HG02973 (cell line): ENCODE measurements around the gene HAND2.
A peak's percentile ranks its signal among the peaks of the same experiment; 100 is the strongest.

Source experiments
- ATAC-seq: cut with Tn5 transposase; IDR thresholded peaks from one replicate; pipeline ENCODE4 v1.9.1; 2021; ENCODE audit warnings: moderate library complexity; ENCODE audit not compliant: unreplicated experiment

The HAND2 gene

GRCh38 chr4:173503330-173504180 is 26.5 kb downstream of the HAND2 start:
- ATAC-seq, result no peak

DNA sequence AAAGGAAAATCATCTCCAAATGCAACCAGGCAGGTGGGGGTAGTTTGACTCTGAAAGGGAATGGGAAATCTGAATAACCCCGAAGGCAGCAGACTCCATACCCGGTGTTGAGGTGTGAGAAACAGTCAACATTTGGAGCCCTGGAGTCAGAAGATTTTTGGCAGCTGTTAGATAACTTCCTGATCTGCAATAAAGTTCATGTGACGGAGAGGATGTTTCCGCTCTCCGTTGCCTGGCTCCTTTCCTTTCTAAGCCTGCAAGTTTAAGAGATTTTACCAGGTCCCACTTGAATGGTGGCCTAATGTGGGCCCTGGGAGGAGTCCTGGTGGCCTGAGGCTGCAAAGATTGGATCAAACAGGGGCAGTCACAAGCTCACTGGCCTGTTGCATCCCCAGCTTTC is 27.7 kb downstream of the HAND2 start:
- no peak for ATAC-seq

DNA sequence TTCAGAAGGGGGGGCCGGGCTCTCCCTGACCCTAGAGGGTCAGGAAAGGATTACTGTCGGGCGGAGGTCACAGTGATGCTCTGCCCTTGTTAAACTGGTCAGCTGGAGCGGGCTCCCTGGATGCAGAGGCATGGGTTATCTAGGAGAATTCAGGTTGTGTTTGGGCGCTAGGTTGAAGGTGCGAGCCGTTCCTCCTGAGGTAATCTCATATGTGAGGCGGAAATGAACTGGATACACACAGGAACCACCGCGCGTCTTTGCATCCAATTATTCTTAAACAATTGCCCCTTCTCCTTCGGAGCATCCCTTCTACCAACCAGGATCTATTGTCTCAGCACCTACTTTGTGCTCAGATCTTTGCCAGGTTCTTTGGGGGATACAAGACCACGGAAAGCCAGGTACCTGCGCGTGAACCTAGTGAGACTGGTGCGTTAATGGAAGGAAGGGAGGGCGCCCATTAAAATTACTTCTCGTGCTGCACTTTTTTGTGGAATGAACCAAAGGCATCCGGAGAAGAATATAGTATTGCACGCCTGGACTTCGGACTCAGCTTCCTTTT is 28.4 kb downstream of the HAND2 start:
- ATAC-seq, result no peak

GRCh38 chr4:173500841-173501591 is 29.0 kb downstream of the HAND2 start:
- ATAC-seq, result no peak

DNA sequence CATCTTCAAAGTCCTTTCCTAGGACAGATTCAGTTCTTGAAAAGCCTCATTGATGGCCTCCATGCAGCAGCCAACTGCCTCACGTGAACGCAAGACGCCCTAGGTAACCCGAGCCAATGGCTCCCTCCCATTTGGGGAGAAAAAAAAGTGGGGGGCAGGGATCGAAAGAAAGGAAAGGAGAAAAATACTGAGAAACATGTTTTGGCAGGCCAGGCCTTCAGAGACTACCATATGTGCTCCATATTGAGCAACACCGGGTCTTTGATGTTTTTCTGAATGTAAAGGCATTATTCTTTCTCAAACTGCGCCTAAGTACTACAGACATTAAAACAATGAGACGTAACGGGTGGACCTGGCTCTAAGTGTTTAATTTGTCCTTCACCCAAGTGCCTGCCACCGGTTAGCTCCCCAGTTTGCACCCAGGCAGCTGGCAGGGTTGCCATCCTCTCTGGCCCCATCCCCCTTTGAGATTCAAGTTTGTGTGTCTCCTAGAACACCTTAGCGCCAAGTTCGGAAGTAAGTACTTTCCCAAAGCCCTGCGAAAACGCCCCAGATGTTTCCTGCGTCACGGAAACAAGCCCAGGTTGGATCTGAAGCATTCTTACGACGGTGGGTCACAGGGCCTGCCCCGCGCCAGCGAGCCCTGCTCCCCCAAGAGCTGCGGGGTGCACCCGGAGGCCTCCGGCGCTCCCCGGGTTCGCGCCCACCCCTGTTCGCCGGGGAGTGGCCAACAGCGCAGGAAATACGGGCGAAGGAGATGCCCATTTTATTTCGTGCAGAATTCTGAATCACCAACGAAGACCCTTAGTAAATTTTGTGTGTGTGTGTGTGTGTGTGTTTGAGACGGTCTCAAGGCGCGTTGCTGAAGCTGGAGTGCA is 30.1 kb downstream of the HAND2 start:
- ATAC-seq, result no peak

GRCh38 chr4:173498771-173499170 is 31.3 kb downstream of the HAND2 start:
- no peak for ATAC-seq

DNA sequence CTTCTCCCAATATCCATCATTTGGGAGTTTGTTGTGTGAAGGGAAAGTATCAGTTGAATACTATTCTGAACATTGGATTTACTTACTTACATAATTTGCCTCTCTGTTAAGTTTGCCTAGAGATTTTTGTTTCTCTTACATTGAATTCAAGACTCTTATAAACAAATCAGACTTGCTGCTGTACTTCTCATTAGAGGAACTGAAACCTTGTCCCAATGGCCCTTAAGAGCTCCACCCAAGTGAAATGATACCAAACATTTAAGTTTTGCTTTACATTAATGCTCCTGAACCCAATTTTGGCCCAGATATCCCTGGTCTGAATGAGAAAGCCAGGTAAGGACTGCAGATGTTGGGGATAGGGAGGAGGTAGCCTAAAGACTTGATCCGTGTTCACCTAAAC is 32.0 kb downstream of the HAND2 start:
- ATAC-seq, result peak; percentile 33

GRCh38 chr4:173494013-173494970 is 35.7 kb downstream of the HAND2 start:
- ATAC-seq, result peak; percentile 96

DNA sequence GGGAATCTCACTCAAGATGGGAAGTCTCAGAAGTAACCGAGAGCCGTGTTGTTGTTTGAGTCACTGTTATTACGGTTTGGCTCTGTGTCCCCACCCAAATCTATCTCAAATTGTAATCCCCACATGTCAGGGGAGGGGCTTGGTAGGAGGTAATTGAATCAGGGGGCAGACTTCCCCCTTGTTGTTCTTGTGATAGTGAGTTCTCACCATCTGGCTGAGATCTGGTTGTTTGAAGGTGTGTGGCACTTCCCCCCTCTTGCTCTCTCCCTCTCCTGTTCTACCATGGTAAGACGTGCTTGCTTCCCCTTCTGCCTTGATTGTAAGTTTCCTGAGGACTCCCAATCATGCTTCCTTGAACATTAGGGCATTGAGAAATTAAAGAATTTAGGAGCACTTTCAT is 37.0 kb downstream of the HAND2 start:
- ATAC-seq, result no peak

GRCh38 chr4:173492315-173492714 is 37.7 kb downstream of the HAND2 start:
- no peak for ATAC-seq

GRCh38 chr4:173490817-173491528 is 39.1 kb downstream of the HAND2 start:
- ATAC-seq, result no peak

DNA sequence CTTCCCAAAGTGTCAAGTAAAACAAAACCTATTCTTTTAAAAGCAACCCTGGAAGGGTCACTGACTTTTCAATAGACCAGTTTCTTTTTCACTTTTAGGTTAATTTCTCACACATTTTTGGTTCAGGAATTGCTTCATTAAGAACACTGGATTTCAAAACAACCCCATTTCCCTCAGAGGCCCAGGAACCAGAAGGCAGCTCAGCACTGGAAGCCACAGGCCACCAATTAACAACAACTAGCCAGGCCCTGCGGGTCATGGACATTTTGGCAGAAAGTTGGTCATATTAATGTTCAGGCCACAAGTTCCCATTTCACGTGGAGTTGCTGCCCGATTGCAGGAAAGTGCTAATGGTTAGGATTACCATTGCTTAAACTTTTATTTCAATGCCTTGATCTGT is 39.8 kb downstream of the HAND2 start:
- no peak for ATAC-seq

- ATAC-seq, result no peak
Measured at GRCh38 chr4:173489514-173489913, 40.5 kb downstream of the HAND2 start.

GRCh38 chr4:173488656-173489055 is 41.4 kb downstream of the HAND2 start:
- ATAC-seq, result no peak

DNA sequence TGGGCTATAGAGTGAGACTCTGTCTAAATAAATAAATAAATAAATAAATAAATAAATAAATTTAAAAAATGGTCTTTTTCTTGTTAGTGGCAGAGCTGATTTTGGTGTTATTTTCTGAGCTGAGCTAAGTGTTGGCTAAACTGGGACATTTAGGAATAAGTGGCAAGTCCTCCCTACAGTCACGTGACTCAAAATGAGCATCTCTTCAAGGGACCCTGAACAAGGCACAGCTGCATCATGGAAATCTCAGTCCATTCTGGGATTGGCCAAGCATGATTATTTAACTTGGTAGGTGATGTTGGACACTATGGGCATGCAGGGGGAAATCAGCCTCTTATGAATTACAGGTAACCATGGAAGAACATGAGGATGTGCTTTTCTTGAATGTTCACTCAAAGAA is 42.0 kb downstream of the HAND2 start:
- ATAC-seq, result no peak

- ATAC-seq, result no peak
Measured at GRCh38 chr4:173486714-173487392, 43.2 kb downstream of the HAND2 start.

DNA sequence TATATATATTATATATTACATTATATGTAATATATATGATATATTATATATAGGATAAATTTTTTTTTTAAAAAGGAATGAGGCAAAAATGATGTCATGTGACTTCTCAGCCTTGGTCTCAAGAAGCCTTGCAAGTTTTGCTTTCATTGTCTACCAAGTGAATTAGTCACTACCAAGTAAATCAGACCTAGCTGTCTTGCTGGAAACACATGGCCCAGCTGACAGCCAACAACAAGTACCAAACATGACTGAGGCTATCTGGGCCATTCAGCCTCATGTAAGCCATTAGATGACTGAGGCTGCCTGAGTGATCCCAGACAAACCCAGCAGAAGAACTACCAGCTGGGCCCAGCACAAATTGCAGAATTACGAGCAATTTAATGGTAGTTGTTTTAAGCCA is 44.9 kb downstream of the HAND2 start:
- no peak for ATAC-seq

- no peak for ATAC-seq
Measured at GRCh38 chr4:173482330-173482931, 47.6 kb downstream of the HAND2 start.
